Left cardiac atrium (tissue), 4 donors: ENCODE measurements around the gene KRTAP5-5. TPM values are rescaled to one million over a fixed set of nuclear protein-coding genes. Genes with fewer than 3 reads are reported as not detected.
"Not testable (repeated sequence)": the region's sequence is repeated elsewhere in the genome, so short reads cannot be mapped to it uniquely, and the experiment has no call there.

Experiments used
- ATAC-seq, 2 donors: fragments of 200-7000 bp; cut with Tn5 transposase; one replicate each; pipeline ENCODE4 v1.9.1; 2020; ENCODE audit warnings: mild to moderate bottlenecking in 2 of 2, moderate library complexity in 2 of 2
- DNase-seq: peaks from one replicate; pipeline ENCODE4 v3.0.0-alpha.2; 2020
- intact Hi-C, 2 donors: fragments of 100-400 bp; cut with DNase I; formaldehyde crosslinking; loops; one replicate each; pipeline versions ENCODE4 v1.14.1 to v1.15.1; 2022 to 2023
- total RNA-seq, 2 donors: library from RNA; stranded (reverse); fragmentation: NEBNext Ultra II Directional; extraction: Animal tissue kit (Norgen Biotek cat#: 25700); gene quantifications; one replicate each; pipeline ENCODE4 v1.2.1, GENCODE V29; 2021
- donor health status: DM: no; HTN: yes; CAD: no.
- donor health status: DM: no; HTN: yes; CAD: no; lungs with severe emphysema.
- donor health status: DM: yes; HTN: yes; CAD: no.
- donor health status: Dilated cardiomyopathy.

Gene KRTAP5-5
- total RNA-seq, 2 donors from 2014 or later, result not detected

DNA sequence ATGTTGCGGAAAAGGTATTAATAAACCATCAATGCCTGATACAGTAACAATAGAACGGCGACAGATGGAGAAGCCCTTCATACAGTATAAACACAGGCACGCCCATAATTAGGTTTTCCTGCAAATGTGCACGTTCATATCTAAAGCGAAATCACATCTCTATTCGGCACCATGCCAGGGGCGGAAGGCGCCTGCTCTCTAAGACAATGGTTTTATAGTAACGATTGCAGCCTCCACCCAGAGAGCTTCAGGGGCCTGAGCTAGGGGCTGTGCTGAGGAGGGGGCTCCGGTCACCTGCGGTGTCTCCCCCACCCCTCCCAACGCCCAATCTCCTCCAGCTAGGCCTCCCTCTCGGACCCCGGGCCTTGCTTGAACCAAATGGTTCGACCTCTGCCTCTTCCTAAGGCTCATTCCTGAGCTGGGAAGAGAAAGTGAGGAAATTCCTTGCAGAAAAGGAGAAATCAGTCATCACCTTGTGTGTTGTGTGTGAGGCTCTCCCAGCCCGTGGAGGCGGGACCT, 9.6 kb downstream of the KRTAP5-5 start:
- ATAC-seq (peak in 1 of 2 donors; percentile 47), DNase-seq (no peak)
- intact Hi-C loops, result no loop called here

DNA sequence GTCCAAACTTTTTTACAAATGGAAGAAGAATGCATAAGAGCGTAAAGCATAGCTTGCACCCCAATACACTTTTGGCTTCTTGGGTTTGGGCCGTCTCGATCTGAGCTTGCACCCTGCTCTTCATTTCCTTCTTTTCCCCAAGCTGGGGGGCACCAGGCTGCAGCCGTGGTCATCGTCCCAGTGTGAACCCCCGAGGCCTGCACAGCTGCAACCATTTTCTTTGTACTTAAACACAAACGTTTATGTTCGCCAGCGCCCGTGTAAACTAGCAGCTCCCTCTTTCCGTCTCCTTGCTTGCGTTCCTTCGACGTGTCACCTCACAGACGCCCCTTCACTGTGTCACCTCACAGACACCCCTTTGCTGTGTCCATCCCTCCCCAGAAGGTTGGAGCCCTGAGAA, 10.1 kb downstream of the KRTAP5-5 start:
- no peak for ATAC-seq
- DNase-seq, result no peak
- intact Hi-C loops, result no loop called here

DNA sequence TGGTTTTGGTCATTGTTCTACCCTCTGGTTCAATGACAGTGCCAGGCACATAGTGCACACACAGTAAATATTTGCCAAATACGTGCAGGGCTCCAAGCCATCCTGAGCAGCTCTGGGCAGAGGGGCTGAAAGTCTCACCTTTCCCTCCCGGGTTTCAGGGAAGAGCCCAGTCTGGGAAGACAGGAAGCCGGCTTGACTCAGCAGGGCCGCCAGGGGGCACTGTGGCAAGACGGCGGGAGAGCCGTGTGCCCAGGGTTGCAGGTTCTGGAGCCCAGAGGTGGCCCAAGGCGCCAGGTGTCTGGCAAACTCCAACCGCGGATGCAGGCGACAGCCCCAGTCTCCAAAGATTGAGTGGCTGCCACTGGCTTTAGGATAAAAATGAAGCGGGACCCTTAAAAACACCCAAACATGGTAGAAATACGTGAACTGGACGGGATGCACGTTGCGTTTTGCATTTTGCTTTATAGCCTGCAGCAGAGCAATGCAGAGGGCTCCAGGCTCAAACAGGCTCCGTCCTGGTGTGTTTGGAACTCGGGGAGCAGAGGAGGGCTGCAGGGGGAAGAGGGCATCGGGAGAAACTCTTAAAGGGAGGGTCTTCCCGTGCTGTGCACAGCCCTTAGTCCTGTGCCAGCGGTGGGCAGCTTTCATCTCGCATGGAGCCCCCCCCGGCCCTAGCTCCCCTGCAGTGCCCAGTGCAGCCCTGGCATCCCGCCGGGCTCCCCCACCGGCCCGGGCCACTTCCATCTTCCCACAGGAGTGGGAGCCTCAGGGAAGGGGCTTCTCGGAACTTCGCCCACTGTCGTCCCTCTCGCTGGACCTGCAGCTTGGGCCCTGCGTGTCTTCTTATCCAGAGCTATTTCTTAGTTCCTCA, 10.7 kb downstream of the KRTAP5-5 start:
- intact Hi-C loops, result no loop called here
- ATAC-seq (peak; percentile 47 to 50), DNase-seq (no peak)

GRCh38 chr11:1641096-1641495, 11.5 kb downstream of the KRTAP5-5 start:
- intact Hi-C loops, result no loop called here
- no peak for ATAC-seq
- no peak for DNase-seq

- no peak for DNase-seq
- intact Hi-C loops, result no loop called here
- ATAC-seq, result no peak
Observed at GRCh38 chr11:1642288-1643145, 12.9 kb downstream of the KRTAP5-5 start.

DNA sequence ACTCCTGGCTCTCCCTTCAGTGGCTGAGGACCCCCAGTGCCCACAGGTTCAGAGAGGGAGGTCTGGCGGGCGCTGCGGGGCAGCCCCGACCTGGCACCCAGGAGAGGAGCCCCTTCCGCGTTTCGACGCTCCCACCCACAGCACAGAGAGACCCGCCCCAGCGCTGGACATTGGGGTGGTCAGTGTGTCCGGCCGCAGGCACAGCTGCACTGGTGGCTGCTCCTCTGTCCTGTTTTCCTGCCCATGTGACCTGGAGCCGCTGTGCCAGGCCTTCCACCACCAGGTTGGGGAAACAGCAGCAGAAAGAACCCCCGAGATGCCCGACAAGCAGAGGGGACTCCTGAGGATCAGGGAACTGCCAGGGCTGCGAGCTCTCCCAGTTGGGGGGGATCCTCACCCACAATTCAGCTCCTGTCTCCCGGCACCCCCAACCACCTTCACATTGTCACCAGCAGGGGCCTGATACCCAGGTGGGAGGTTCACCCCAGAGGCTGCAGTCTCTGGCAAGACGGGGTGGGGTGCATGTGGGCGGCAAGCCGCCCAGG, 13.6 kb downstream of the KRTAP5-5 start:
- no peak for ATAC-seq
- no peak for DNase-seq
- intact Hi-C loops, result no loop called here

DNA sequence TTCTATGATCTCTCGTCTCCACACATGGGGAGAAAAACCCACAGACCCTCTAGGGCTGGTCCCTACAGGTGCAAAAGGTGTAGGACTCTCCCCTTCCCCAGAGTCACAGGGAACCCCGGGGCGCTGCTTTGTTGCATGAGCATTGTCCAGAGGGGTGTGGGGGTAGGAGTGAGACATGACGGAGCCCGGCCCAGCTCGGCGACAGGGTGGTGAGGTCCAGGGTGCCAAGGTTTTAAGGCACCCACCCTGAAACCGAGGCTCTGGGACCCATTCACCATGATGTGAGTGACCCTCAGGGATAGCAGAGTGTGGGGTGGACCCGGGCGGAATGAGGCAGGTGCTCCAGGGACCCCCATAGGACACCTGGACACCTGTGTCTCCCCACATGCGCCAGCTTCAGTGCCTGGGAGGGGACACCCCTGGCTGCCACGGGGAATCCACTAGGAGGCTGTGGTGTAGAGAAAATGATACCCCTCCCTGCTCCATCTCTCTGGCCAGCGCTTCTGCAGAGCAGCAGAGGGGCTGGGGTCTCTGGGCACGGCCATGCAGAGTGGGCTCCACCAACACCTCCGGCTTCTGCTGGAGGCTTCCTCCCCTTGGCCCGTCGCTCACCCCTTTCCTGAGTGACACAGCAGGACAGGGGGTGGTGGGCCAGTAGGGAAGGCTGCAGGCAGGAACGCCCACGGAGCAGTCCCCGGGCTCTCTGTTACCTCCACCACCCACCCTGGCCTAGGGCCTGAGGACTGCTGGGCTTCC, 15.2 kb downstream of the KRTAP5-5 start:
- intact Hi-C loops, result no loop called here
- ATAC-seq (no peak), DNase-seq (no peak)

DNA sequence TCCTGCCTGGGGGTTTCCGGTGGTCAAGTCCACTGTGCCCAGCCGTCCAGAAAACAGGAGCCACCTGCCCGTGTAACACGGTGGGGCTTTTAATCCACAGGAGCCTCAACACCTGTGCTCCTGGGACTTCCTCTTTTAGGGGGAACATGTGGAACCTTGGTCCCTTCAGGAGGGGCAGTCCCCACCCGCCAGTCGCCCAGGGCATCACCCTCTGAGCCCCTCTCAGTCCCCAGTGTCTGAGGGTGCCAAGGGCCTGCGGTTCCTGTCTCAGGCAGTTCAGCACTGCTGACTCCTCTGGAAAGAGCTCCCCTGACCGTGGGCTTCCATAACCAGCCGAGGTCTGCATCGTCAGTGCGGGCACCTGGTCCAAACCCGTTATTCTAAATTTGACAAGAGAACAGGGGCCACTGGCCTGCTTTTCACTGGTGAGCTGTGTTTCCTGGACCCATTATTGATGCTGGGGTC, 15.8 kb downstream of the KRTAP5-5 start:
- DNase-seq (no peak), ATAC-seq (no peak)
- intact Hi-C loops, result no loop called here

DNA sequence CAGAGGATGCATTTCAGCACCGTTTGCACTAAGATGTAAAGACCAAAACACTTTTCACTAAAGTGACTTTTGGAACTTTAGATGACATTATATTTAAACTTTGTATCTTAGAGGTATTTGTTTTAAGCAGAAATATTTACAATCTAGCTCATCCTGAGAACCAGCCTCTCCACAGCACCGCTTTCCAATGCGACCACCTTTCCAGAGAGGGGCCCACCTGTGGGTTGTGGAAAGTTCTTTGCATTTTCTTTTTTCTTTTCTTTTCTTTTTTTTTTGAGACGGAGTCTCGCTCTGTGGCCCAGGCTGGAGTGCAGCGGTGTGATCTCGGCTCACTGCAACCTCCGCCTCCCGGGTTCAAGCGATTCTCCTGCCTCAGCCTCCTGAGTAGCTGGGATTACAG, 17.0 kb downstream of the KRTAP5-5 start:
- DNase-seq, ATAC-seq, intact Hi-C loops: not testable (repeated sequence)

GRCh38 chr11:1647901-1648652, 18.5 kb downstream of the KRTAP5-5 start:
- intact Hi-C loops, result no loop called here
- DNase-seq, result no peak
- no peak for ATAC-seq

DNA sequence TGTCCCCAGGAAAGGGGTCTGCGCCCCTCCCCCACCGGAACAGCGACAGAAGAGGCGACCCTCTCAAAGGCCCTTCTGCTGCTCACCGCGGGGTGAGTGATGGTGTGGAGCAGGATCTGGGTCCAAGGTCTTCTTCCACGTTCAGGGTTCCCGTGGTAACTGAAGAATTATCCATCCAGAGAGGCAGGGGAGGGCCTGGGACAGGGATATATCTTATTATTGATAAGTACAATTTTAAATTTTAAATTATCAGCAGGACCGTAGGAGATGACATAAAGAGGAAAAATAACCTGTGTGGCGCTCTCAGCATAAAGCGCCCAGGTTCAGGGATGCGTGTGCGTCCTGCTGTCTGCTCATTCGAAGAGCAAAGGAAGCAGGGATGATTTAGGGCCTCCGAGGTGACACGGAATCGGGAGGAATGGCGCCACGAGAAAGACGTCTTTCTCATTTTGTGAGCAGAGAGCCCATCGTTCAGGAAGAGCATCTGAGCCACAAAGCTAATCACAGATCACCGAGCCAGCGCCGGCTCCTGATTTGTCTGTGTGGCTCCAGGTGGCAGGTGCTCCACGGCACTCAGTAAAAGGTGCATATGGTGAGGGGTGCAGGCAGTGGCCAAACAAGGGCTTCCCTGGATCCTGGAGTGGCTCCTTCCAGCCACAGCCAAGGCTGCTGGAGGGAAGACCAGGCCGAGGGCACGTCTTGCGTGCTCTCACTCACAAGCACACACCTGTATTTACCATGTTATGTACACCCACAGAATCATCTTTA, 19.3 kb downstream of the KRTAP5-5 start:
- ATAC-seq, result no peak
- no peak for DNase-seq
- intact Hi-C loops, result no loop called here

- ATAC-seq, result no peak
- no peak for DNase-seq
- intact Hi-C loops, result loop anchor here (5.0 kb wide), 3 partner anchors 42 to 502 kb away; partner anchors contain the start of gene SYT8 (in 1 of the 2)
Observed at GRCh38 chr11:1650034-1650917, 20.7 kb downstream of the KRTAP5-5 start.

DNA sequence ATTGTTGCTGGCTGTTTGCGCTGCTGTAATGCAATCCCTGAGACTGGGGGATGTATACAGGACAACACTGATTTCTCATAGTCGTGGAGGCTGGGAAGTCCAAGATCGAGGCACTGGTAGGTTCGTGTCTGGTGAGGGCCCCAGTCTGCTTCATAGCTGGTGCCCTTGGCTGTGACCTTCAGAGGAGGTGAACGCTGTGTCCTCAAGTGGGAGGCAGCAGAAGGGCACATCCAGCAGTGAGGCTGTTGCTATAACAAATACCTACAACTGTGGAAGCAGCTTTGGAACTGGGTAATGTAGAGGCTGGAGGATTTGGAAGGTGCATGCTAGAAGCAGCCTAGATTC, 21.3 kb downstream of the KRTAP5-5 start:
- no peak for ATAC-seq
- intact Hi-C loops, result loop anchor here (5.0 kb wide), 3 partner anchors 41 to 501 kb away; partner anchors contain the start of gene SYT8 (in 1 of the 2)
- no peak for DNase-seq

GRCh38 chr11:1651411-1651980, 21.9 kb downstream of the KRTAP5-5 start:
- DNase-seq (no peak), ATAC-seq (no peak)
- intact Hi-C loops, result loop anchor here (5.0 kb wide), 3 partner anchors 41 to 501 kb away; partner anchors contain the start of gene SYT8 (in 1 of the 2)

DNA sequence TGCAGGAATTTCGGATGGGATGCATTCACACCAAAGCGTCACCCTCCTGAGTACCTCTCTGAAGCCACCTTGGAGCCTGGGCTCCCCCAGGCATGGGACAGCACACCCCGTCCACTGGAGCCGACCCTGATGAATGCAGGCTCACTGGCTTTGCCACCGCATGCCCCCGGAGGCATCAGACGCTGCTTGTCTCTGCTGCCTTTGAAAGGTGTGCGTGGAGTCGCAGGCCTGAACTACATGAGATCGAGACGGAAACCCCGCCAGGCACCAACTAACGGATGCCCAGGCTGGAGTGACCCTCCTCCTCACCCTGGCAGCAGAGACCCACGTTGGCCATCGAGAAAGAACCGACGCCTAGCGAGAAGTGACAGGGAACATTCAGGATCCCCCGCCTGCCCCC, 22.5 kb downstream of the KRTAP5-5 start:
- DNase-seq (no peak), ATAC-seq (no peak)
- intact Hi-C loops, result loop anchor here (2.0 to 5.0 kb wide), 5 partner anchors 40 to 503 kb away; partner anchors contain the start of gene SYT8 (in 1 of the 2)

DNA sequence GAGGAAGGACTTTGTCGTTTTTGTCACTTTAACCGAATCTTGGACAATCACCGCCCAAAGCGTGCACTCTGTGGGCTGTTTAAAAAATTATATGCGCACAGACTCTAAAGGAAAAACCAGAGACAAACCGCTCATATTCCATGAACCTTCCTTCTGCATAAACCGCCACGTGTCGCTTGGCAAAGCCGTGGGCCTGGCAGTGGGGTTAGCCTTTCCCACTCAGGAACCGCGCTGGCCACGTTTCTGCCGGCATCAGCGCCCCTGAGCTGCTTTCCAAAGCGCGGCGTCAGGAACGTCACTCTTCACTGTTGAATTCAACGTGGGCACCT, 22.8 kb downstream of the KRTAP5-5 start:
- ATAC-seq (no peak), DNase-seq (no peak)
- intact Hi-C loops, result loop anchor here (2.0 to 5.0 kb wide), 5 partner anchors 40 to 502 kb away; partner anchors contain the start of gene SYT8 (in 1 of the 2)
